Mesothelial cell of epicardium (in vitro differentiated cells): ENCODE results near the gene HIVEP3. TPM values are rescaled to one million over a fixed set of nuclear protein-coding genes. Genes with fewer than 3 reads are reported as not detected.

Experiments used
- DNase-seq, 2 experiments: peaks; one replicate each; pipeline ENCODE4 v3.0.0; 2021; ENCODE audit warnings: low spot score in 2 of 2; ENCODE audit not compliant: unreplicated experiment in 2 of 2
- H3K27ac Mint-ChIP-seq: 2 replicates; pipeline ENCODE4 v1.8.0; 2021; ENCODE audit warnings: mixed read lengths
- H3K27me3 Mint-ChIP-seq: 2 replicates; pipeline ENCODE4 v1.8.0; 2021; ENCODE audit warnings: low read depth, mixed read lengths
- H3K36me3 Mint-ChIP-seq: 2 replicates; pipeline ENCODE4 v1.8.0; 2021; ENCODE audit warnings: mixed read lengths
- H3K4me1 Mint-ChIP-seq: 2 replicates; pipeline ENCODE4 v1.8.0; 2021; ENCODE audit warnings: mixed read lengths
- H3K4me3 Mint-ChIP-seq: 2 replicates; pipeline ENCODE4 v1.8.0; 2021; ENCODE audit warnings: mild to moderate bottlenecking, moderate library complexity, mixed read lengths
- H3K9me3 Mint-ChIP-seq: 2 replicates; pipeline ENCODE4 v1.8.0; 2021; ENCODE audit warnings: mixed read lengths
- CTCF ChIP-seq: fragments of 200-600 bp; sonication (generic); IDR thresholded peaks from one replicate; pipeline ENCODE4 v1.5.0; 2021; ENCODE audit warnings: antibody characterized with exemption; ENCODE audit not compliant: unreplicated experiment
- total RNA-seq: library from RNA; stranded (reverse); gene quantifications from 3 replicates; pipeline ENCODE4 v1.2.1, GENCODE V29; 2021

The HIVEP3 gene
- total RNA-seq, 1 donor from 2014 or later = 8.9 TPM

GRCh38 chr1:41519667-41520066, 399.1 kb downstream of the HIVEP3 start:
- Mint-ChIP-seq H3K27me3 (no peaks in the 10 kb centered on the region), H3K9me3 (no peaks in the 10 kb centered on the region), H3K4me1 (peaks cover 28% of the 10 kb centered on the region), H3K4me3 (no peak overlapping the region), H3K27ac (no peak overlapping the region), H3K36me3 (no peaks in the 10 kb centered on the region)
- no peak for DNase-seq
- TF ChIP-seq CTCF = no peak

- no peak for DNase-seq
- no peak for TF ChIP-seq CTCF
- no peak overlapping the region for H3K4me3 Mint-ChIP-seq
- peaks cover 28% of the 10 kb centered on the region for H3K4me1 Mint-ChIP-seq
- no peaks in the 10 kb centered on the region for H3K36me3 Mint-ChIP-seq
- H3K9me3 Mint-ChIP-seq = no peaks in the 10 kb centered on the region
- no peak overlapping the region for H3K27ac Mint-ChIP-seq
- H3K27me3 Mint-ChIP-seq = no peaks in the 10 kb centered on the region
Observed at GRCh38 chr1:41518471-41518870, 400.3 kb downstream of the HIVEP3 start.

- Mint-ChIP-seq H3K4me1 (peaks cover 25% of the 10 kb centered on the region), H3K27me3 (no peaks in the 10 kb centered on the region), H3K9me3 (no peaks in the 10 kb centered on the region), H3K36me3 (peaks cover 2% of the 10 kb centered on the region), H3K4me3 (peak overlapping the region; percentile 66), H3K27ac (no peak overlapping the region)
- DNase-seq = no peak
- no peak for TF ChIP-seq CTCF
Observed at GRCh38 chr1:41517062-41517438, 401.7 kb downstream of the HIVEP3 start.

- peaks cover 21% of the 10 kb centered on the region for H3K4me1 Mint-ChIP-seq
- H3K27ac Mint-ChIP-seq = no peak overlapping the region
- peak; percentile 84 for TF ChIP-seq CTCF
- H3K36me3 Mint-ChIP-seq = peaks cover 6% of the 10 kb centered on the region
- no peaks in the 10 kb centered on the region for H3K27me3 Mint-ChIP-seq
- H3K9me3 Mint-ChIP-seq = no peaks in the 10 kb centered on the region
- peak overlapping the region; percentile 66 for H3K4me3 Mint-ChIP-seq
- DNase-seq = peak; percentile 82 to 97
Observed at GRCh38 chr1:41516168-41517061, 402.3 kb downstream of the HIVEP3 start.

GRCh38 chr1:41515778-41516167, 402.9 kb downstream of the HIVEP3 start:
- no peak for TF ChIP-seq CTCF
- Mint-ChIP-seq H3K27ac (peak overlapping the region; percentile 28), H3K9me3 (no peaks in the 10 kb centered on the region), H3K4me1 (peaks cover 21% of the 10 kb centered on the region), H3K4me3 (no peak overlapping the region), H3K36me3 (peaks cover 6% of the 10 kb centered on the region), H3K27me3 (no peaks in the 10 kb centered on the region)
- DNase-seq = no peak
